GM19240 (cell line): ENCODE results near the gene AKT1.

ENCODE experiments used
- DNase-seq: peaks from one replicate; pipeline ENCODE4 v3.0.0; 2011; ENCODE audit warnings: low spot score; ENCODE audit not compliant: insufficient read length

AKT1 gene

GRCh38 chr14:104786726-104787675 is 8.5 kb downstream of the AKT1 start:
- DNase-seq = no peak

- no peak for DNase-seq
Observed at GRCh38 chr14:104786091-104786586, 9.4 kb downstream of the AKT1 start.

DNA sequence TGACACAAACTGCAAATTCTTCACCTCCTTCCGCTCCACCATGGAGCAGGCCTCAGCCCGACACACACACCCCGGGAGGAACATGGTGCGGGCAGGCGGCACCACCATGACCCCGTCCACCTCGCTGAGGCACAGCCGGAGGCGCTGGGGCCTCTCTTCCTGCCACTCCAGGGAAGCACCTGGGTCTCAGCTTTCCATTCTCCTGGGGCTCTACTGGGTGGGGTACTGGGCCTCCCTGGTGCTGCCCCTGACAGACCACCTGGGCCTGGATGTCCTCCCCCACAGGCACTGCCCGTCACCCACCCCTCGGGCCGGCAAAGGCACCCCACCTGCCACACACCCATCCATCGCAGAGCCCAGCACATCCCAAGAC is 9.9 kb downstream of the AKT1 start:
- no peak for DNase-seq

- no peak for DNase-seq
Observed at GRCh38 chr14:104784846-104785707, 10.5 kb downstream of the AKT1 start.

GRCh38 chr14:104784218-104784568 is 11.4 kb downstream of the AKT1 start:
- DNase-seq = no peak

DNA sequence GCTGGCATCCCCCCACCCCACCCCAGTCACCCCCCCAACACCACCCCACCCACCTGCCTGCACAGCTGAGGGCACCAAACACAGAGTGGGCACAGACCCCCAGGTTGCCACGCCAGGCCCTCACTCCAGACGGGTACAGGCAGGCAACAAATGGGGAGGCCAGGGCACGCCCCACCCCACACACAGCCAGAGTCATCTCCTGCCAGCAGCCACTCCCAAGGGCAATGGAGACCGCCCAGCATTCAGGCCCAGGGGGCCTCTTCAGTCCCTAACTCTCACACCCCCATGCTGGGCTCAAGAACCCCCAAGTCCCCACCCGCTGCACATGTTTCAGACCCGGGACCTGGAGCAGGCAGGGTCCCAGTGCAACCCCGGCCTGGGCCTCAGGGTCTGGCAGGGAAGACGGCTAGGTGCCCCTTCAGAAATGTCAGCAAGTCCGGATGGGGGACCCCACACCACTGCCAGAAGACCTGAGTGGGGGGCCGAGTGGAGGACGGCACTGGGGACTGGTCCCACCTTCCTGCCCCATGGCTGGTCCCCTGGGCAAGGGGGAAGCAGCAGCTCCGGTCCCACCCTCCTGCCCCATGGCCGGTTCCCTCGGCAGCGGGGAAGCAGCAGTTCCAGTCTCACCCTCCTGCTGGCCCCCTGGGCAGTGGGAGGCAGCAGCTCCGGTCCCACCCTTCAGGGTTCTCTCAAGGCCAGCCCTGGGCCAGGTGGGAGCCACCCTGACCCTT is 11.9 kb downstream of the AKT1 start:
- DNase-seq = no peak

- no peak for DNase-seq
Observed at GRCh38 chr14:104782808-104783139, 12.8 kb downstream of the AKT1 start.

DNA sequence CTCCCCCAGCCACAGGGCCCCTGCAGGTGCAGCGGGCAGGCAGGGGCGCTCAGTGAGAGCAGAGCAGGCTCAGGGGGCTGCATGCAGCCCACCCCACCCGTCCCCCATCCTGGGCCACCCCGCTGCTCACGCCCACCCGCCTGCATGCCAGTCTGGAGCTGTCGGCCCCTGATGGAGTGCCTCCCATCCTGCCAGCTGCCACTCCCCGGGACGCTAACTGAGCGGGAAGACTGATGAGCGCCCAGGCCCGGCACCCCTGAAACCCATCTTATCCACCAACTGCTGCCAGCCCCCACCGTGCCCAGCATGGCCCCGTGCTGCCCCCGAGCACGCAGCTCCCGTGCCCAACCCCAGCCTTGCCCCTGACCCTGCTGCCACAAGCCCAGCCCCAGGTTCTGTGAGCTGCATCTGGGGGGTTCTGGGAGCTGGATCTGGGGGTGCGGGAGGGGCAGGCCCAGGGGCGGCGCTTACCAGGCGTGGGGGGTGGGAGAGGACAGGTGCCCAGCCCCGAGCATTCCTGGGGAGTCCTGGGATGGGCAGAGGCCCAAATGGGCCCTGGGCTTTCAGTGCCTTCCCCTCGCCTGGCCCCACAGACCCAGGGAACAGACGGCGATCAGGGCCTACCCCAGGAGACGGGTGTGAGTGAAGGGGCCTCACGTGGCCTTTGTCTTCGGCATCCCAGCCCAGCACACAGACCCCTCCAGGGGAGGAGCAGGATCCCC is 13.3 kb downstream of the AKT1 start:
- no peak for DNase-seq

GRCh38 chr14:104781271-104782077 is 14.1 kb downstream of the AKT1 start:
- no peak for DNase-seq

DNA sequence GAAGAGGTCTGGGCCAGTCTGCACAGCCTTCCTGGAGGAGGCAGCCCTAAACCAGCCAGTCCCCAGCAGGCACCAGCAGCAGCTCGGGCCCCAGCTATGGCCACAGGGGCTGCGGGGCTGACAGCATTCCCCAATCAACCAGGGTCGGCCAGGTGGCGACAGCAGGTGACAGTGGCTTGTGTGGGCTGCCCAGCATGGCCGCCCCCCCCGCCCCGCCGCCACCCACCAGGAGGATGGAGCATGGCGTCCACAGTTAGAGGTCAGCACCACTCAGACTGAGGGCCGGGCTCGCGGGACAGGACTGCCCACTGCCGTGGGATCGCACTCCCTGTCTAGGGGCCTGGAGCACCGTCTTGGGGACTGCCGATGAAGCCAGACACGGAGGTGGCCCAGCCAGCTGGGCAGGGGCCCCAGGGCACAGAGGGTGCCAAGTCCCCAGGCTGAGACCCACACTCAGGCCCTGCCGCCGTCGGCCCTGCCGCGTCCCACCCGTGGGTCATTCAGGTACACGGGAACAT is 15.0 kb downstream of the AKT1 start:
- no peak for DNase-seq

DNA sequence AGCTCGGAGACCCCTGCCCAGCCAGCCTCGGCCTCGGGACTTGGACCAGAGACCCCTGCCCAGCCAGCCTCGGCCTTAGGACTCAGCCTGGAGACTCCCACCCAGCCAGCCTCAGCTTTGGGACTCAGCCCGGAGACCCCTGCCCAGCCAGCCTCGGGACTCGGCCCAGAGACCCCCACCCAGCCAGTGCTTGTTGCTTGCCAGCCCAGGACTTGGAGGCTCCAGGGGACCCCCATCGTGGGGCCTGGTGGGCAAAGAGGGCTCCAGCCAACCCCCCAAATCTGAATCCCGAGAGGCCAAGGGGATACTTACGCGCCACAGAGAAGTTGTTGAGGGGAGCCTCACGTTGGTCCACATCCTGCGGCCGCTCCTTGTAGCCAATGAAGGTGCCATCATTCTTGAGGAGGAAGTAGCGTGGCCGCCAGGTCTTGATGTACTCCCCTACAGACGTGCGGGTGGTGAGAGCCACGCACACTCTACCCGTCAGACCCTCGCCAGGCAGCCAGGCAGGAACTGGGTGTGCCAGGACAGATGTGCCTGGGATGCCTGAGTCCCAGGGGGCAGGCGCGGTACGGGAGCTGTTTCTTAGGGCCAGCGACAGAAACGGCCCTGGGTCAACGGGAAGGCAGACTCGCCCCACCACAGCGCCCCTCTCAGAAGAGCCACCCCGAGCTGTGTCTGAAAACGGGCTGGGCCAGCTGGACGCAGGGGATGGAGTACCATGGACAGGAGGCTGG is 15.6 kb downstream of the AKT1 start:
- no peak for DNase-seq

- DNase-seq = no peak
Observed at GRCh38 chr14:104778694-104779331, 16.7 kb downstream of the AKT1 start.

DNA sequence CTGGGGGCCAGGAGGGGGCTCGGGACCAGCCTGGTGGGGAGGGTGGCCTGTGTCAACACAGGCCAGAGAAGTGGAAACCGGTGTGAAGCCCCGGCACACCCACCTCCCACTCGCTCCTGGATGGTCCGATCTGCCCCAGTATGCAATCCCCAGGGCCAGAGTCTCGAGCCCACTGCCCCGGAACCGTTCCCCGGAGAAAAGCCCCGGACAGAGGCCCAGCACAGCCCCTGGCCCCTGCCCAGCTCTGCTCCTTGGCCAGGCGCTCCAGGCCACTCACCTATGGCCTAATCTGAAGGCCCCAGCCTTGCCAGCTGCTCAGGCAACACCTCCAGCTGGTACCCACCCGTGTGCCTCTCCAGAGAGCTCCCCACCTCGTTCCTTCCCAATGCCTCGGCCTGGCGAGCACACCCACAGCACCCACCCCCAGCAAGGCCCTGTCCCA is 17.7 kb downstream of the AKT1 start:
- no peak for DNase-seq

DNA sequence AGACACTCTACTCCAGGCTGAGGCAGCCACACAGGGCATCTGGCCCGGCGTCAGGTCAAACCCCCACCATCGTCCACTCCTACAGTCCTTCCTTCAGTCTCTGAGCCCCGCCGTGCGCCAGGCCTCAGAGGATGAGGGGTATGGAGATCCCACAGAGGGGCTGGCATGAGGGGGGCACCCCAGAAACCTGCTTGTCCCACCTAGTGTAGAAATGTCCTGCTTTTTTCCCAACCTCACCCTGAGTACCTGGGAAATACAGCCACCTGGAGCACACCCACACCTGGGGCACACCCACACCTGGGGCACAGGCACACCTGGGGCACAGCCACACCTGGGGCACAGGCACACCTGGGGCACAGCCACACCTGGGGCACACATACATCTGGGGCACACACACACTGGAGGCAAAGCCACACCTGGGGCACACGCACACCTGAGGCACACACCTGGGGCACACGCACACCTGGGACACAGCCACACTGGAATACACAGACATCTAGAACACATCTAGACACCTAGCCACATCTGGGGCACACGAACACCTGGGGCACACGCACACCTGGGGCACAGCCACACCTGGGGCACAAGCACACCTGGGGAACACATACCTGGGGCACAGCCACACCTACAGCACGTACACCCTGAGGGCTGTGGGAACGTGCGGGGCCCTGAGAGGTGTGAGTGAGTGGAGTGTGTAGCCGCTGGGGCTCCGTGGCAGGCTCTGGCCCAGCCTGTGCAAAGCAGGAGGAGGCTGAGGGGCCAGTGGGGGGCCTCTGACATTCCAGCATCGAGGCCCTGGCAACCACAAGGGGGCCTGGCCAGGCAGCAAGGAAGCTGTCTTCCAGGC is 18.4 kb downstream of the AKT1 start:
- no peak for DNase-seq

- DNase-seq = no peak
Observed at GRCh38 chr14:104776481-104776880, 19.1 kb downstream of the AKT1 start.

- no peak for DNase-seq
Observed at GRCh38 chr14:104775073-104775489, 20.5 kb downstream of the AKT1 start.

GRCh38 chr14:104774453-104775072 is 21.0 kb downstream of the AKT1 start:
- no peak for DNase-seq
